AG04450 (cell line): ENCODE results near the gene PI4KA. TPM values are rescaled to one million over a fixed set of nuclear protein-coding genes. Genes with fewer than 3 reads are reported as not detected.

Experiments
- CTCF ChIA-PET: fragments of 300-600, 350-600 bp; formaldehyde crosslinking; extraction: SDS; loops from one replicate; lab custom pipeline; 2022; ENCODE audit warnings: antibody characterized with exemption, inconsistent platforms; lab: Charles Lee
- POLR2A ChIA-PET: fragments of 350-600 bp; formaldehyde crosslinking; extraction: SDS; loops from one replicate; lab custom pipeline; 2021; ENCODE audit warnings: antibody characterized with exemption, inconsistent platforms; lab: Yijun Ruan, JAX
- DNase-seq: peaks from one replicate; pipeline ENCODE4 v3.0.0-alpha.2; 2011; ENCODE audit warnings: low read depth, low spot score
- H3K27ac ChIP-seq: one replicate; pipeline ENCODE4 v1.5.1; 2012; ENCODE audit warnings: low read depth, low read length, control low read depth
- H3K27me3 ChIP-seq: one replicate; pipeline ENCODE4 v1.6.0; 2012; ENCODE audit warnings: low read length; ENCODE audit not compliant: control insufficient read depth, insufficient read depth
- H3K4me3 ChIP-seq: 2 replicates; pipeline ENCODE4 v1.5.1; 2011; ENCODE audit warnings: mild to moderate bottlenecking, low read depth, low read length, control low read depth
- H3K9me3 ChIP-seq: 2 replicates; pipeline ENCODE4 v1.5.1; 2012; ENCODE audit warnings: low read length; ENCODE audit not compliant: control insufficient read depth, insufficient read depth
- CTCF ChIP-seq: IDR thresholded peaks from 2 replicates; pipeline ENCODE4 v1.5.1; 2011; ENCODE audit warnings: low read depth, low read length, control low read depth, inconsistent platforms
- polyA plus RNA-seq: library from polyadenylated mRNA; depleted of rRNA; stranded (reverse); fragments of >200 nt; gene quantifications from 2 replicates; pipeline ENCODE4 v1.2.3, GENCODE V29; 2011

PI4KA gene
- polyA plus RNA-seq, 1 experiment, result 27.5 TPM

GRCh38 chr22:20788627-20789344 lies 69.8 kb downstream of the PI4KA start:
- CTCF ChIA-PET, result no interaction called here
- no peak for DNase-seq
- Histone ChIP-seq H3K4me3 (no peak overlapping the region), H3K9me3 (no peaks in the 10 kb centered on the region), H3K27me3 (no peaks in the 10 kb centered on the region), H3K27ac (no peak overlapping the region)
- POLR2A ChIA-PET, result no interaction called here
- TF ChIP-seq CTCF, result no peak

GRCh38 chr22:20787746-20788626 lies 70.6 kb downstream of the PI4KA start:
- no peak overlapping the region for H3K4me3 ChIP-seq
- CTCF ChIA-PET, result interaction anchor here (0.8 kb wide), 1 partner anchor 16 kb away, joined by 3 read pairs; no protein-coding TSS in a partner anchor
- H3K27me3 ChIP-seq, result no peaks in the 10 kb centered on the region
- POLR2A ChIA-PET, result no interaction called here
- no peak for DNase-seq
- no peak for TF ChIP-seq CTCF
- no peaks in the 10 kb centered on the region for H3K9me3 ChIP-seq
- no peak overlapping the region for H3K27ac ChIP-seq

GRCh38 chr22:20787223-20787622 lies 71.4 kb downstream of the PI4KA start:
- no peak overlapping the region for H3K4me3 ChIP-seq
- CTCF ChIA-PET, result interaction anchor here (0.8 kb wide), 1 partner anchor 17 kb away, joined by 3 read pairs; no protein-coding TSS in a partner anchor
- H3K27me3 ChIP-seq, result no peaks in the 10 kb centered on the region
- DNase-seq, result no peak
- POLR2A ChIA-PET, result no interaction called here
- TF ChIP-seq CTCF, result no peak
- no peak overlapping the region for H3K27ac ChIP-seq
- no peaks in the 10 kb centered on the region for H3K9me3 ChIP-seq

- H3K4me3 ChIP-seq, result no peak overlapping the region
- no peak for TF ChIP-seq CTCF
- H3K9me3 ChIP-seq, result no peaks in the 10 kb centered on the region
- no peak overlapping the region for H3K27ac ChIP-seq
- H3K27me3 ChIP-seq, result no peaks in the 10 kb centered on the region
- ChIA-PET POLR2A (no interaction called here), CTCF (interaction anchor here (0.7 kb wide), 1 partner anchor 368 kb away, joined by 4 read pairs; no protein-coding TSS in a partner anchor)
- no peak for DNase-seq
These were observed 72.1 kb downstream of the PI4KA start for GRCh38 chr22:20786536-20786979.
